ENCODE results near the gene BUB3.

BUB3 gene

DNA sequence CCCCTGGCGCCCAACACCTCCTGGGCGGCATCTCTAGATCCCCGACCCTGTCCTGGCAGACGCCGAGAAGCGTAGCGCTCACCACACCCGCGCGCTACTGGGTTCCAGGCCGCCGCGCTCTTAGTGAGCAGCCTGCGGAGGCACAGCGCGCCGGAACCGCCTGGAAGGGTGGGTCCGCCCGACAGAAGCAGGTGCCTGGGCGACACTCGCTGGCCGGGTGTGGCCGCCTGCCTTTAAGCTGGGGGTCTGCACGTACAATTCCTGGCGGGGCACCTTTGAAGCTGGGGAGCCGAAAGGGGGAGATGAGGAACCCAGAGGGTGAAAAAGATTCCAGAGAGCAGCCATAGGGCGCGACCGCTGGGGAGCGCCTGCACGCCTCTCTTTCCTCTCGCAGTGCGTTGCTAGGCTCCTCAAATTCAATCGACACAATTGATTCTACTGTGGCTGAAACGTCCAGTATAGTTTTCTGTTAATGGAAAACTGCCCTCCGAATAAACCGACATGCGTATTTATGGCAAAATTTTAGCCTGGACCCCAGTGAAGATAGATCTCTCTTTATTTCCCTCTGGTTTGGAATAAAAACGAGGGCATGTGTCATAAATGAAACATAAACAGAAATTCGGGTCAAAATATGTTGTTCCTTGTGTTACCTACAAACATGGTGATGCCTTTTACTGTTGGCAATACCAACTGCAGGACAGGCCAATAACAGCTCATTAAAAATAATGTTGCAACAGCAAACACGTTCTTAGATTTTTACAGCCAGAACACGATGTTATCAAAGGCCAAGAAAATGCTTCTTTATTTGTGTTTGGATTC, 13.8 kb upstream of the BUB3 start:
- Histone ChIP-seq H3K27me3 (ENCODE audit: control insufficient read depth in 1 of 2, insufficient read depth in 1 of 2, low read length in 2 of 2) (peaks cover 94 to 98% of the 10 kb centered on the region in 2 experiments), H3K23ac (ENCODE audit: low read length in 2 of 2) (no peak overlapping the region), H2AK5ac (ENCODE audit: low read length, severe bottlenecking) (no peak overlapping the region), H2BK120ac (ENCODE audit: low read depth, low read length) (no peak overlapping the region), H2BK15ac (ENCODE audit: low read depth, poor library complexity, severe bottlenecking) (no peak overlapping the region), H2BK12ac (ENCODE audit: low read length in 2 of 2) (no peak overlapping the region), H2AFZ (ENCODE audit: low read depth, low read length) (no peak overlapping the region), H3K4me2 (ENCODE audit: low read length, poor library complexity, severe bottlenecking) (no peak overlapping the region), H2BK5ac (ENCODE audit: low read depth, low read length, poor library complexity, severe bottlenecking) (no peak overlapping the region), H3K36me3 (ENCODE audit: control insufficient read depth in 1 of 2, insufficient read depth in 2 of 2, low read depth in 1 of 2, low read length in 2 of 2) (peaks cover 0 to 3% of the 10 kb centered on the region in 2 experiments), H4K8ac (ENCODE audit: low read length) (no peak overlapping the region), H3K9me3 (ENCODE audit: control insufficient read depth, low read length) (peaks cover 6% of the 10 kb centered on the region), H3K14ac (ENCODE audit: low read length in 2 of 2) (no peak overlapping the region), H3K18ac (ENCODE audit: low read depth in 1 of 2, low read length in 2 of 2) (no peak overlapping the region), H3K9ac (ENCODE audit: low read length) (no peak overlapping the region), H3K79me1 (replicated peaks; ENCODE audit: low read length, poor library complexity, severe bottlenecking) (no peaks in the 10 kb centered on the region), H3K4me1 (ENCODE audit: control insufficient read depth, insufficient read depth, low read depth, low read length) (peaks cover 38% of the 10 kb centered on the region), H3K4ac (ENCODE audit: low read depth in 1 of 2, low read length in 2 of 2) (no peak overlapping the region), H3K4me3 (ENCODE audit: insufficient read depth in 1 of 2, low read depth in 1 of 2, low read length in 2 of 2) (no peak overlapping the region), H3K27ac (ENCODE audit: low read length, poor library complexity, severe bottlenecking) (no peak overlapping the region), H4K91ac (ENCODE audit: low read length) (no peak overlapping the region)
- WGBS: 7% methylated on average over 41 of the region's 43 CpGs
- DNase-seq: no peak

DNA sequence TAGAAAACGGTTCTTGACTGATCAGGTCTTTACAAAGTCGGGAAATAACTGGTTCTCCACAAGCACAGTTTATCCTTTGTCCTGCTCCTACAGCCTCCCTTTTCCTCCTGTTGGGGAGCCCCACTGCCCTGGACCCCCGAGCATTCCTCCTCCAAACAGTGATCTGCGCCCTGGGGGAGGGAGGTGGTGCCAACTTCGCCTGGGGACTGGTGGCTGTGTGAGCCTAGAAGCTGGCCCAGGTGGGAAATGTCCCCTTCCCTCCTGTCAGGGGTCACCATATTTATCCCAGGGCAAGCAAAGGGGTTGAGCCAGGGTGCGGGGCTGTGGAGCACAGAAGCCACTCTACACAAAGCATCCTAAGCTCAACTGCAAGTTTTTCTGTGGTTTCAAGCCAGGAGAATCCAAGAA, 13.2 kb upstream of the BUB3 start:
- Histone ChIP-seq H3K4me1 (ENCODE audit: control insufficient read depth, insufficient read depth, low read depth, low read length) (peaks cover 34% of the 10 kb centered on the region), H2AK5ac (ENCODE audit: low read length, severe bottlenecking) (no peak overlapping the region), H3K36me3 (ENCODE audit: control insufficient read depth in 1 of 2, insufficient read depth in 2 of 2, low read depth in 1 of 2, low read length in 2 of 2) (peaks cover 0 to 3% of the 10 kb centered on the region in 2 experiments), H2AFZ (ENCODE audit: low read depth, low read length) (no peak overlapping the region), H2BK5ac (ENCODE audit: low read depth, low read length, poor library complexity, severe bottlenecking) (no peak overlapping the region), H4K8ac (ENCODE audit: low read length) (no peak overlapping the region), H3K9me3 (ENCODE audit: control insufficient read depth, low read length) (peaks cover 6% of the 10 kb centered on the region), H3K18ac (ENCODE audit: low read depth in 1 of 2, low read length in 2 of 2) (no peak overlapping the region), H3K79me1 (replicated peaks; ENCODE audit: low read length, poor library complexity, severe bottlenecking) (no peaks in the 10 kb centered on the region), H3K4me2 (ENCODE audit: low read length, poor library complexity, severe bottlenecking) (no peak overlapping the region), H3K14ac (ENCODE audit: low read length in 2 of 2) (no peak overlapping the region), H2BK12ac (ENCODE audit: low read length in 2 of 2) (no peak overlapping the region), H3K4me3 (ENCODE audit: insufficient read depth in 1 of 2, low read depth in 1 of 2, low read length in 2 of 2) (no peak overlapping the region), H4K91ac (ENCODE audit: low read length) (no peak overlapping the region), H3K23ac (ENCODE audit: low read length in 2 of 2) (no peak overlapping the region), H3K4ac (ENCODE audit: low read depth in 1 of 2, low read length in 2 of 2) (no peak overlapping the region), H3K27ac (ENCODE audit: low read length, poor library complexity, severe bottlenecking) (no peak overlapping the region), H2BK15ac (ENCODE audit: low read depth, poor library complexity, severe bottlenecking) (no peak overlapping the region), H3K27me3 (ENCODE audit: control insufficient read depth in 1 of 2, insufficient read depth in 1 of 2, low read length in 2 of 2) (peaks cover 99% of the 10 kb centered on the region in 2 experiments), H2BK120ac (ENCODE audit: low read depth, low read length) (no peak overlapping the region), H3K9ac (ENCODE audit: low read length) (no peak overlapping the region)
- no peak for DNase-seq
- 22% methylated on average over 4 of the region's 6 CpGs for WGBS

DNA sequence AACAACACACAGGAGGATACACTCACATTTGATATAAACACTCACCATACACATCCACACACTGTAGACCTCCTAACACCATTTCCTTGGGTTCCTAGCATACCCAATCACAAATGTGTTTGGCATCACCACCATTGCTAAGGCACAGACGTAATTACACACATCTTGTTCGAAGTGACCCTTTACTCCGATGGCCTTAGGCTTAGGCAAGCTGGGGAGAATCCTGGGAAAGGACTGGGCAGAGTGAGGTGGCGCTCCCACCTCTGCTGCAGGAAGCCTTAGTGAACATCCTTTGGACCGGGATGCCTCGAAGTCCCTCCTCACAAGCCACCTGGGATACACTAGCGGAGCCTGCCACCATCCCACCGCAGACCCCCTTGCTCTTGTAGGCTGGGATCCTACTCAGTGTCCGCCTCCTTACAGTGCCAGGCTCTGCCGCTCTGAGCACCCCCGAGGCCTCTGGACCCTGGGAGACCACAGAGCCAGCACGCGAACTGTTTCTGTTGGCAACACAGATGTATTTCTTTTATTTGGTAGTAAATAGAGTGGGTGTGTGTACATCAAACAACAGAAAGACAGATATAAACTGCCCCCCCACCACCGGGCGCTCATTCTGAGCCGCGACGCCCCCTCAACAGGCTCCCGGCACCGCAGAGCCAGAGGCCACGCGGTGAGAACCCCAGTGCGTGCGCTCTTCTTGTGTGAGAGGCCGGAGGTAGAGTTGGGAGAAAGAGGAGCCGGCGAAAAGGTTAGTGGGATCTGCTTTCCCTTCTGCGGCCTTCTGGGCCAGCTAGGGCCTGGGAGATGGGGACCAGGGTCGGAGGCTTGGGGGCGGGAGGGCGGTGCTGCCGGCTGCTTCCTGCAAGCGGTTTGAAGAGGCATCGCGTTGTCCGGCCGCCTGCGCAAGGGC, 12.2 kb upstream of the BUB3 start:
- Histone ChIP-seq H2BK120ac (ENCODE audit: low read depth, low read length) (no peak overlapping the region), H3K27ac (ENCODE audit: low read length, poor library complexity, severe bottlenecking) (no peak overlapping the region), H3K9me3 (ENCODE audit: control insufficient read depth, low read length) (peaks cover 6% of the 10 kb centered on the region), H3K4ac (ENCODE audit: low read depth in 1 of 2, low read length in 2 of 2) (no peak overlapping the region), H3K9ac (ENCODE audit: low read length) (no peak overlapping the region), H3K36me3 (ENCODE audit: control insufficient read depth in 1 of 2, insufficient read depth in 2 of 2, low read depth in 1 of 2, low read length in 2 of 2) (peaks cover 0 to 3% of the 10 kb centered on the region in 2 experiments), H3K4me1 (ENCODE audit: control insufficient read depth, insufficient read depth, low read depth, low read length) (peaks cover 27% of the 10 kb centered on the region), H4K91ac (ENCODE audit: low read length) (no peak overlapping the region), H2BK15ac (ENCODE audit: low read depth, poor library complexity, severe bottlenecking) (no peak overlapping the region), H3K79me1 (replicated peaks; ENCODE audit: low read length, poor library complexity, severe bottlenecking) (no peaks in the 10 kb centered on the region), H3K4me2 (ENCODE audit: low read length, poor library complexity, severe bottlenecking) (no peak overlapping the region), H4K8ac (ENCODE audit: low read length) (no peak overlapping the region), H2BK5ac (ENCODE audit: low read depth, low read length, poor library complexity, severe bottlenecking) (no peak overlapping the region), H3K27me3 (ENCODE audit: control insufficient read depth in 1 of 2, insufficient read depth in 1 of 2, low read length in 2 of 2) (peaks cover 99 to 100% of the 10 kb centered on the region in 2 experiments), H3K18ac (ENCODE audit: low read depth in 1 of 2, low read length in 2 of 2) (no peak overlapping the region), H2AFZ (ENCODE audit: low read depth, low read length) (no peak overlapping the region), H2AK5ac (ENCODE audit: low read length, severe bottlenecking) (no peak overlapping the region), H3K4me3 (ENCODE audit: insufficient read depth in 1 of 2, low read depth in 1 of 2, low read length in 2 of 2) (no peak overlapping the region), H2BK12ac (ENCODE audit: low read length in 2 of 2) (no peak overlapping the region), H3K23ac (ENCODE audit: low read length in 2 of 2) (no peak overlapping the region), H3K14ac (ENCODE audit: low read length in 2 of 2) (no peak overlapping the region)
- no peak for DNase-seq
- 4% methylated on average over 28 of the region's 38 CpGs for WGBS

- Histone ChIP-seq H2AK5ac (ENCODE audit: low read length, severe bottlenecking) (no peak overlapping the region), H3K27ac (ENCODE audit: low read length, poor library complexity, severe bottlenecking) (no peak overlapping the region), H3K4me2 (ENCODE audit: low read length, poor library complexity, severe bottlenecking) (no peak overlapping the region), H3K18ac (ENCODE audit: low read depth in 1 of 2, low read length in 2 of 2) (no peak overlapping the region), H2BK5ac (ENCODE audit: low read depth, low read length, poor library complexity, severe bottlenecking) (no peak overlapping the region), H3K4ac (ENCODE audit: low read depth in 1 of 2, low read length in 2 of 2) (no peak overlapping the region), H3K27me3 (ENCODE audit: control insufficient read depth in 1 of 2, insufficient read depth in 1 of 2, low read length in 2 of 2) (peaks cover 99 to 100% of the 10 kb centered on the region in 2 experiments), H3K9me3 (ENCODE audit: control insufficient read depth, low read length) (peaks cover 6% of the 10 kb centered on the region), H4K91ac (ENCODE audit: low read length) (no peak overlapping the region), H3K36me3 (ENCODE audit: control insufficient read depth in 1 of 2, insufficient read depth in 2 of 2, low read depth in 1 of 2, low read length in 2 of 2) (peaks cover 0 to 3% of the 10 kb centered on the region in 2 experiments), H4K8ac (ENCODE audit: low read length) (no peak overlapping the region), H3K14ac (ENCODE audit: low read length in 2 of 2) (no peak overlapping the region), H2BK15ac (ENCODE audit: low read depth, poor library complexity, severe bottlenecking) (no peak overlapping the region), H3K9ac (ENCODE audit: low read length) (no peak overlapping the region), H3K4me1 (ENCODE audit: control insufficient read depth, insufficient read depth, low read depth, low read length) (peaks cover 23% of the 10 kb centered on the region), H3K4me3 (ENCODE audit: insufficient read depth in 1 of 2, low read depth in 1 of 2, low read length in 2 of 2) (no peak overlapping the region), H2BK12ac (ENCODE audit: low read length in 2 of 2) (no peak overlapping the region), H3K23ac (ENCODE audit: low read length in 2 of 2) (no peak overlapping the region), H2BK120ac (ENCODE audit: low read depth, low read length) (no peak overlapping the region), H2AFZ (ENCODE audit: low read depth, low read length) (no peak overlapping the region), H3K79me1 (replicated peaks; ENCODE audit: low read length, poor library complexity, severe bottlenecking) (no peaks in the 10 kb centered on the region)
- DNase-seq: no peak
- 2% methylated on average over 25 of the region's 33 CpGs for WGBS
Observed at GRCh38 chr10:123142701-123143161, 11.5 kb upstream of the BUB3 start.
